Inflammatory macrophage treated with lipopolysaccharide for 4 hours (primary cell): ENCODE results near the gene MAST2.
A peak's percentile ranks its signal among the peaks of the same experiment; 100 is the strongest.
"Not testable (repeated sequence)": the region's sequence is repeated elsewhere in the genome, so short reads cannot be mapped to it uniquely, and the experiment has no call there.

ENCODE experiments used
- DNase-seq: peaks from one replicate; pipeline ENCODE4 v3.0.0-alpha.2; 2020

Gene MAST2

DNA sequence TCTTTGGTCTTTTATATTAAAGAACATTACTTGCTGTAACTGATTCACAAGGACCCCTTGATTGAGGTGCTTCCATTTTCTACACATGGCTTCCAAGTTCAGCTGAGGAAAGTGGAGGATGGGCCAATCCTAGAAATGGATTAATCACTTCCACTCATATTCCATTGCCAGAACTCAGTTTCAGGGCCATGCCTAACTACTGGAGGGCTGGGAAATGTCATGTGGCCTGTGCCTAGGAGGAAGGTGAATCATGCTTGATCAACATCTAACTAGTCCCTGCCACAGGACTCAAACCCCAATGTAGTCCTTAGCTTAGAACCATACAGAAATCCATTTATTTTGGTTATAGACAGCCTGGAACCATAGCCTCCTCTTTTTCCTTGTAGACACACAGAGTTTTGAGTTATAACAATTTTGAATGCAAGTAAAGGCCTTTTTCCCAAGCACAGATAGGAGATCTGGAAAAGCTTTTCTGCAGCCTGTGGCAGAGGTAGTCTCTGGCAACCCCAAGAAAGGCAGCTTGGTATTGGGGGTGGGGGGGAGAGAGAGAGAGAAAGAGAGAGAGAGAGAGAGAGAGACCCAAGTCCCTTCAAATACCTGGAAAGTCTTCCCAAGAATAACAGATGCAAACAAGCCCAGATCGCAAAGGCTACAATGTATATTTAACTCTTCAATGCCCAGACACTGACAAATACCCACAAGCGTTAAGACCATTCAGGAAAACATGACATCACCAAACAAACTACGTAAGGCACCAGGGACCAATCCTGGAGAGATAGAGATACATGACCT is 12.5 kb downstream of the MAST2 start:
- no peak for DNase-seq

DNA sequence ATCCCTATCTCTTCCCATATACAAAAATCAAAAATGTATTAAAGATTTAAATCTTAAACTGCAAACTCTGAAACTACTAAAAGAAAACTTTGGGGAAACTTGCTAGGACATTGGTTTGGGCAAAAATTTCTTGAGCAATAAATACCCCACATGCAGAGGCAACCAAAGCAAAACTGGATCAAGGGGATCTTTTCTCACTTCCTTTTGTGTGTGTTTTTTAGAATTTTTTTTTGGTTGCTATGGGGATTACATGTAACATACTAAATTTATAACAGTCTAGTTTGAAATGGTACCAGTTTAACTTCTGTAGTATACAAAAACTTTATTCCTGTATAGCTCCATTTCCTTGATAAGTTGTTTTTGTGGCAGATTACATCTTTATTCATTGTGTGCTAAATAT is 16.8 kb downstream of the MAST2 start:
- peak; percentile 59 for DNase-seq

DNA sequence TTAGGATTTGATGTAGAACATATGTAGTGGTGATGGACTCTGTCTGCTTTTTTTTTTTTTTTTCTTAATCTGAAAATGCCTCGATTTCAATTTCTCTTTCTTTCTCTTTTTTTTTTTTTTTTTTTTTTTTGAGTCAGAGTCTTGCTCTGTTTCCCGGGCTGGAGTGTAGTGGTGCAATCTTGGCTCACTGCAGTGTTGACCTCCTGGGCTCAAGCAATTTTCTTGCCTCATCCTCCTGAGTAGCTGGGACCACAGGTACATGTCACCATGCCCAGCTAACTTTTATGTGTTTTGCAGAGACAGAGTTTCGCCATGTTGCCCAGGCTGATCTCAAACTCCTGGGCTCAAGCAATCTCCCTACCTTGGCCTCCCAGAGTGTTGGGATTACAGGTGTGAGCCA is 17.4 kb downstream of the MAST2 start:
- DNase-seq, result peak; percentile 60

DNA sequence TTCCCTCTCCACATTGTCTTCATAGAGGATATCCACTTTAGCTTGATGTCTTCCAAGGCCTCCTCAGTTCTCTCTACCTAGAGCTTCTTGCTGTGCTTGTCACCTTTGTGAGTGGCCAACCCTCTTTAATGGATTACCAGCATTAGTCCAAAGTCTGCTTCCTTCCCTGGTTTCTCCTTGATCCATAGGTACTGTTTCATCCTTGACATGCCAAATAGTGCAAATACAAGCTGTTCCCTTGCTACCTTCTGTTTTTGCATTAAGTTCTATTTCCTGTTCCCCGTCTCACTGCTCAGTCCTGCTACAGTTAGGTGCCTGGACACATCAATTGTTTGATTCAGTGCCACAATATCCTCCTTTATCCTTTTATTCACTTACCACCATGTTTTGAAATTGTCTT is 19.2 kb downstream of the MAST2 start:
- DNase-seq, result no peak

DNA sequence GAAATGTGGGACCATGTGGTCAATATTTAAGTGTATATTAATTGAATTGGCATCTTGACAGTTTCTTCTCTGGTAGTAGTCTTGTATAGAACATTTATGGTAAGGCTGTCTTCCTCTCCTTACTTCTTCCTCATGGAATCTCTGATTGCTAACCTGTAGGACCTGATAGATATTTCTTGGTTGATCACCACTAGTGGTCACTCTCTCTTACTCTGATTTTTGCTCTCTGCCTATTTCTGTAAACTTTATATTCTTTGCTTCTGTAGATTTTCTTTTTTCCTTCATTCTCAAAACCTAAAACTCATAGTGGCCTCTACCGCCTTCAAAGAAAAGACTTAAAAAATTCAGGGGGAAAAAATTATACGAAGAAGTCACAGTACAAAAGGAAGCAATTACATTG is 21.2 kb downstream of the MAST2 start:
- DNase-seq, result no peak

DNA sequence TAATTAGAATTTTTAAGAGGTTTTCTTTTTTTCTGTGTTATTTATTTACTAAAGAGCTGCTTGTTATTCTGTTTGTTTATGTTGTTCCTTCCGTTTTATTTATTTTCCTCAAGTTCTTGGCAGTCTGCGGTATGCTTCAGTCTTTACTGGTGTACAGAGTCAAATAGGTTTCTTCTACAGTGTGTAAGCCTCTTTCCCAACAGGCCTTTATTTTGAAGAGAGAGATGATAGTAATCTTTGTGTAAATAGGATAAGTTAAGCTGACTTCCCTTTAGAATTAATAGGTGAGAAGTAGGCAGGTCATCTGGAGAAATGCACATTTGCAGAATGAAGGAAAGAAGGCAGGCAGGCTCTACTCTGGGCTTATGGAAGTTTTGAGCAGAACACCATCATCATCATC is 23.8 kb downstream of the MAST2 start:
- DNase-seq, result no peak

DNA sequence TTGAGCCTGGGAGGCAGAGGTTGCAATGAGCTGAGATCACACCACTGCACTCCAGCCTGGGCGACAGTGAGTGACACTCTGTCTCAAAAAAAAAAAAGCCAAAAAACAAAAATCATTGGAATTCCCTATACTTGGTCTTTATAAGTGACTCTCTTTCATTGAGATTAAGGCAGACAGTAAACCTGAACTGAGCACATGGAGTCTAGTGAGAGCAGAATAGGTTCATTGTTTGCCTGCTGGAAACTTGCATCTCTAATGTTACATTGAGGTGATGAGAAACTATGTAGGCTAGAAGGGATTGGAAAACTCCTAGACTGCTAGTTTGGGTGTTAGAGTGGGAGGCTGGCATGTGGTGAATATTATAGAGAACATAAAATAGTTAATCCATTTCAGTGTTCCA is 25.4 kb downstream of the MAST2 start:
- DNase-seq, result no peak

DNA sequence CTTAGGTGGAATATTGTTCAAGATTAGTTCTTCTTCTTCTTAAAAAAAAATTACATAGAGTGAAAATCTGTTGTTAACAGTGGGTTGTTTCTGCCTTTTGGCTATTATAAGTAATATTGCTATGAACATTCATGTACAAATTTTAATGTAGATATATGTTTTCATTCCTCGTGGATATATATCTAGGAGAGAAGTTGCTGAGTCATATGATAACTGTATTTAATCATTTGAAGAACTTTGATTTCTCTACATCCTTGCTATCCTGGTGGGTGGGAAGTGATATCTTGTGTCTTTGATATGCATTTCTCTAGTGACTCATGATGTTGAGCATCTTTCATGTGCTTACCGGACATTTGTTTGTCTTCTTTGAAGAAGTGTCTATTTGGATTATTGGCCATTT is 29.9 kb downstream of the MAST2 start:
- DNase-seq, result no peak

DNA sequence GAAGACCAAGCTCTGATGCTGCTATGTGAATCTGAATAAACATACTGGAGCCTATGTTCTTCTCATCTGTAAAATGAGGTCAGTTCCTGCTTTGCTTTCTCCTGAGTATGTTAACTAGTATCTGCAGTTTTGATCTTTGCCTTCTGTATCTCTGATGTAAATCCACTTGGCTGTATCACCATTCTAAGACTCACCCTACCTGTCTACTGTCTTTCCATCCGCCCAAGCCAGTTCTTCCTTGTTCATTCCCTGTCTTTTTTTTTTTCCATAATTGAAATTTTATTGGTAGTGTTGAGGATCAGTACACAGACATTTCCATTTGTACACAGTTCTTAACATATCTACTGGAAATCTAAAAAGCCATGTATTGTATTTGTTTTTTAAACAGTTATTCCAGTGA is 31.3 kb downstream of the MAST2 start:
- no peak for DNase-seq

DNA sequence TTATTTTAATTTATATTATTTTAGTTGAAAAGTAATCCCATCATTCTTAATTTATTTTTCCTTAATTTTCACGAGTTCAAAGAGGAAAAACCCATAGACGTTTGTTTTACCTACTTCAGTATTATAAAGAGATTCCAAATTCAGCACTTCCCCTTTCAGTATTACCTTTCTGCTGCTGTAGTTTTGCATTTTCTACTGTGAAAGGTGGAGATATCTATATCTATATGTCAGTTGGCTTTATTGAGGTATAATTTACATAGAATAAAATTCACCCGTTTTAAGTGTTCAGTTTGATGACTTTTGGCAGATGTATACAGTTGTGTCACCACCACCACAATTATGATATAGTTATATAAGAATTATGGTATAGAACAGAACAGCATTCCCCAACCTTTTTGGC is 33.0 kb downstream of the MAST2 start:
- DNase-seq, result no peak

DNA sequence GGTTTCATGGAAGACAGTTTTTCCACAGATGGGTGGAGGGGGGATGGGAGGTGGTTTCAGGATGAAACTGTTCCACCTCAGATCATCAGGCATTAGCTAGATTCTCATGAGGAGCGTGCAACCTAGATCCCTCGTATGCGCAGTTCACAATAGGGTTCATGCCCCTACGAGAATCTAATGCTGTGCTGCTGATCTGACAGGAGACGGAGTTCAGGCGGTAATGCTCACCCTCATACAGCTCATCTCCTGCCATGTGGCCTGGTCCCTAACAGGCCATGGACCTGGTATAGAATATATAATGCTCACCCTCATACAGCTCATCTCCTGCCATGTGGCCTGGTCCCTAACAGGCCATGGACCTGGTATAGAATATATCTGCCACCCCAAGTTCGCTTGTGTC is 33.4 kb downstream of the MAST2 start:
- DNase-seq, result not testable (repeated sequence)

DNA sequence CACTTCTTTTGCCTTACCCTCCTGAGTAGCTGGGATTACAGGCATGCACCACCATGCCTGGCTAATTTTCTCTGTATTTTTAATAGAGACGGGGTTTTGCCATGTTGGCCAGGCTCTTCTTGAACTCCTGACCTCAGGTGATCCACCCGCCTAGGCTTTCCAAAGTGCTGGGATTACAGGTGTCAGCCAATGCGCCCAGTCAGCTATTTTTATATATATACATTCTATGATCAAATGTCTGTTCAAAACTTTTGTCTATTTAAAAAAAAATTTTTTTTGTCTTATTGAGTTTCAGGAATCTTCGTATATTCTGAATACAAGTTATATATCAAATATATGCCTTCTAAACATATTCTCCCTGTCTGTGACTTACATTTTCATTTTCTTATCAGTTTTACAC is 34.9 kb downstream of the MAST2 start:
- not testable (repeated sequence) for DNase-seq

DNA sequence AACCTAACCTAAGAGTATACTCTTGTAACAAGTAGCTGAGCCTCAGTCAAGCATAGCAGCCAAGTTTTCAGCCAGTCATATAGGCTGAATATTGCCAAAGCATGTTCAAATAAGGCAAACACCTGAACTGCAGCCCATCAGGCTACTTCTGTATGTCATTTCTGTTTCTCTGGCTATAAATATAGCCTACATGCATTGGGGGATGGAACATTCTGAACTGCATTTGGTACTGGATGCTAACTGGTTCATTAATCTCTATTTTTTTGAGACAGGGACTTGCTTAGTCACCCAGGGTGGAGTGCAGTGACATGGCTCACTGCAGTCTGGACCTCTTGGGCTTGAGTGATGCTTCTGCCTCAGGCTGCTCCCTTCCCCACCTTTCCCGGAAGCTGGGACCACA is 37.3 kb downstream of the MAST2 start:
- no peak for DNase-seq

DNA sequence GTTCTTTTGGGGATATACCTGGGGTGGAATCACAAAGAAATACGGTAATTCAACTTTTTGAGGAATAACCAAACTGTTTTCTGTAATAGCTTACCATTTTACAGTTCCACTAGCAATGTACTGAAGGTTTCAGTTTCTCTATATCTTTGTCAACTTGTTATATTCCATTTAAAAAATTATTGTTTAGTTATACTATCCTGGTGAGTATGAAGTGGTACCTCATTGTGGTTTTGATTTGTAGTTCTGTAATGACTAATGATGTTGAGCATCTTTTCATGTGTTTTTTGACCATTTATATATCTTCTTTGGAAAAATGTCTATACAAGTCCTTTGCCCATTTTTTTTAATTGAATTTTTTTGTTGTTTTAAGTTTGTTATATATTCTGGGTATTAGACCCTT is 39.4 kb downstream of the MAST2 start:
- DNase-seq, result no peak

DNA sequence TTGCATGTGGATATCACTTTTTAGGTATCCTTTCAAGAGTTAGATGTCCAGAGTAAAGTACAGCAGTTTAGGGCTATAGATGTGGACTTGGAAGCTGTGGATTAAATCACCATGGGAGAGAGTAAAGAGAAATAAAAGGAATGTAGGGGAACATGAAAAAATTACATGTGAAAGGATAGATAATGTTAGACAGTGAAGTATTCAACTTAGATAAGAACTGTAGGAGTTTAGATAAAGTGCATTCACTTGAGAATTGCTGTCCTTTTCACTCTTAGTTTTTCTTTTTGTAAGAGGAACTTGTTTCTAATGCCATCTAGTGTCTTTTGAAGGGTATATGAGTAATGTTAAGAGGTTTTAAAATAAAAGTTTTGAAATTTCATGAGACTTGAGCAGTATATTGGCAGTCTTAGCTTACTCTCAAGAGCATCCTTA is 40.1 kb downstream of the MAST2 start:
- peak; percentile 49 for DNase-seq

DNA sequence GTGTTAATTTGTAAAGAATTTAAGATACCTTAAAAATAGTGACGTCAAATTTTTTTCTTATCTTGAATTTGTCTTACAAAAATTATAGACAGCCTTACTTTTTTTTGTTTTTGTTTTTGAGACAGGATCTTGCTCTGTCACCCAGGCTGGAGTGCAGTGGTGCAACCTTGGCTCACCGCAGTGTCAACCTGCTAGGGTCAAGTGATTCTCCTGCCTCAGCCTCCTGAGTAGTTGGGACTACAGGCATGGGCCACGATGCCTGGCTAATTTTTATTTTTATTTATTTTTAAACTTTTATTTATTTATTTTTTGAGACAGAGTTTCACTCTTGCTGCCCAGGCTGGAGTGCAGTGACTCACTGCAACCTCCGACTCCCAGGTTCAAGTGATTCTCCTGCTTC is 40.6 kb downstream of the MAST2 start:
- not testable (repeated sequence) for DNase-seq

DNA sequence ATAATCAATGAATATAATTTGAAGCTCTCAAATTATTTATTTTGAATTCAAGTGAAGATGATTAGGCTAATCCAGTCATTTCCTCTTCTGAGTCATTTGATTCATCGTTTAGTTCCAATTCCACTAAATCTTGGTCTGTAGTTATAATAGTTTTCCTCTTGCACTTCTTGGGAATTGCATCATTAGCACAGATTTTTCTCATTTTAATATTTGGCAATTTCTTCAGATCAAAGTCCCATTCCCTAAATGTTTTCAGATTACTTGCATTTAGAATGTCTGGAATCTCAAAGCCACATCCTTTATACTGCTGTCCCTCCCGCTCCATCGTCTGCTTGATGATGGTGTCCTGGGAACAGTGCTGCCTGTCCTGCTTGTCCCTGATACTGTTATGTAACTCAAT is 43.5 kb downstream of the MAST2 start:
- DNase-seq, result no peak

DNA sequence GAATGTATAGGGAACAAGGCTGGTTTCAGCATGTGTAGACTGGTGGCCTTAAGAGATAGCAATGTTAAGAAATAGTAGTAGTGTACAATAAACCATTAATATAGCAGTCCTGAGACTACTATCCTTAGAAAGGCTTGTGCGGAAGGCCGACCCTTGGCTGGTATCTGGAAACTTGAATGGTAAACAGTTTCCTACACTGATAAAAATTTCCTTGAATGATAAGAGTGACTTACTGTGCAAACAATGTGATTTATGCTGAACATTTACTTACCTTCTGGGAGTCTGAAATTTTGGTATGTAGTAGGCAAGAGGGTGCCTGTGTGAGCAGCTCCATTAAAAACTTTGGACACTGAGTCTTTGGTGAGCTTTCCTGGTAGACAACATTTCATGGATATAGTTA is 44.7 kb downstream of the MAST2 start:
- no peak for DNase-seq

DNA sequence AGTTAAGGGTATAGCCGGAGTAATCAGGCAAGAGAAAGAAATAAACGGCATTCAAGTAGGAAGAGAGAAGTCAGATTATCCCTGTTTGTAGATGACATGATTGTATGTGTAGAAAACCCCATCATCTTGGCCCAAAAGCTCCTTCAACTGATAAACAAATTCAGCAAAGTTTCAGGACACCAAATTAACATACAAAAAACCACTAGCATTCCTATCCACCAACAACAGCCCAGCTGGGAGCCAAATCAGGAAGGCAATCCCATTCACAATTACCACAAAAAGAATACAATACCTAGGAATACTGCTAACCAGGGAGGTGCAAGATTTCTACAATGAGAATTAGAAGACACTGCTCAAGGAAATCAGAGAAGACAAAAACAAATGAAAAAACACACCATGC is 45.3 kb downstream of the MAST2 start:
- DNase-seq, result no peak

DNA sequence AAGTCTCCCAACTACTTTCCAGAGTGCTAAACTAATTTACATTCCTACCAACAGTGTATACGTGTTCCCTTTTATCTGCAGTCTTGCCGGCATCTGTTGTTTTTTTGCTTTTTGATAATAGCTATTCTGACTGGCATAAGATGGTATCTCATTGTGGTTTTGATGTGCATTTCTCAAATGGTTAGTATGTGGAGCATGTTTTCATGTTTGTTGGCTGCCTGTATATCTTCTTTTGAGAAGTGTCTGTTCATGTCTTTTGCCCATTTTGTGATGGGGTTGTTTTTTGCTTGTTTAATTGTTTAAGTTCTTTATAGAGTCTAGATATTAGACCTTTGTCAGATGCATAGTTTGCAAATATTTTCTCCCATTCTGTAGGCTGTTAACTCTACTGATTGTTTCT is 46.6 kb downstream of the MAST2 start:
- no peak for DNase-seq

DNA sequence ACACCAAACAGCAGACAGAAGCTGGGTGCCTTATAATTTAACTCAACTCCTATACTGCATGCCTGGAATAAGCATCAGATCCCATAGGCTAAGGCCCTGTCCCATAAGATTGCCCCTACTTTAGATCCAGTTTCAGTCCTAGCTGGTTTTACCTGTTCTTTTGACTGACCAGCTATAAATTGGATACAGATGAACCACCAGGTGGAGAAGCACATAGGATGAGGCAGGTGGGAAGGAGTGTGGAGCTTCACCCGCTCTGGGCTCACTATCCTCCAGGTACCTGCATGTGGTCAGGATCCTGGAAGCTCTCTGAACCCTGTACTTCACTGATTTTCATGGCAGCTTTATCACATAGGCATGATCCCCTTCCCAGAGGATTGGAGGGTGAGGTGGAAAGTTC is 51.3 kb downstream of the MAST2 start:
- no peak for DNase-seq

DNA sequence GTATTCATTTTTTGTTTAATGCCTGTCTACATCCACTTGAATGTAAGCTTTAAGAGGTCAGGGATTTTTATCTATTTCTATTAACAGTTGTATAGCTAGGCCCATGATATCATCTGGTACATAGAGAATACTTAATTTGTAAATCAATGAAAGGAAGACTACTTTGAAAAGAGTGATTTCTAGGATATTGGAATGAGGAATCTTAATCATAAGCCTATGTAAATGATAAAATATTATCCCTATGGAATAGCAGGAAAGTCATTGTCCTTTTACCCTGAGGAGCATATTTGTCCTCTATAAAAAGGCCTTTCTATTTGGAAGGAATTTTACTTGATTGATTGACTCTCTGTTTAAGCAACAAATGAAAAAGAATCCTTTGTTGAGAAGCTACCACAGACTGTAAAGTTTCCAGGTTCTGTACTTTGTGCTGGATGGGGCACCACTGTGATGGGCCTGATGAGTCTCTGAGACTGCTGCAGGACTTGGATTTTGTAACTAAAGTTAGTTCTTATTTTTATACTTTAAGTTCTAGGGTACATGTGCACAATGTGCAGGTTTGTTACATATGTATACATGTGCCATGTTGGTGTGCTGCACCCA is 53.8 kb downstream of the MAST2 start:
- no peak for DNase-seq

DNA sequence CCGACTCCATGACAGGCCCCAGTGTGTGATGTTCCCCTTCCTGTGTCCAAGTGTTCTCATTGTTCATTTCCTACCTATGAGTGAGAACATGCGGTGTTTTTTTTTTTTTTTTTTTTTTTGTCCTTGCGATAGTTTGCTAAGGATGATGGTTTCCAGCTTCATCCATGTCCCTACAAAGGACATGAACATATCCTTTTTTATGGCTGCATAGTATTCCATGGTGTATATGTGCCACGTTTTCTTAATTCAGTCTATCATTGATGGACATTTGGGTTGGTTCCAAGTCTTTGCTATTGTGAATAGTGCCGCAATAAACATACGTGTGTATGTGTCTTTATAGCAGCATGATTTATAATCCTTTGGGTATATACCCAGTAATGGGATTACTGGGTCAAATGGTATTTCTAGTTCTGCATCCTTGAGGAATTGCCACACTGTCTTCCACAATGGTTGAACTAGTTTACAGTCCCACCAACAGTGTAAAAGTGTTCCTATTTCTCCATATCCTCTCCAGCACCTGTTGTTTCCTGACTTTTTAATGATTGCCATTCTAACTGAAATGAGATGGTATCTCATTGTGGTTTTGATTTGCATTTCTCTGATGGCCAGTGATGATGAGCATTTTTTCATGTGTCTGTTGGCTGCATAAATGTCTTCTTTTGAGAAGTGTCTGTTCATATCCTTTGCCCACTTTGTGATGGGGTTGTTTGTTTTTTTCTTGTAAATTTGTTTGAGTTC is 54.5 kb downstream of the MAST2 start:
- DNase-seq, result not testable (repeated sequence)

DNA sequence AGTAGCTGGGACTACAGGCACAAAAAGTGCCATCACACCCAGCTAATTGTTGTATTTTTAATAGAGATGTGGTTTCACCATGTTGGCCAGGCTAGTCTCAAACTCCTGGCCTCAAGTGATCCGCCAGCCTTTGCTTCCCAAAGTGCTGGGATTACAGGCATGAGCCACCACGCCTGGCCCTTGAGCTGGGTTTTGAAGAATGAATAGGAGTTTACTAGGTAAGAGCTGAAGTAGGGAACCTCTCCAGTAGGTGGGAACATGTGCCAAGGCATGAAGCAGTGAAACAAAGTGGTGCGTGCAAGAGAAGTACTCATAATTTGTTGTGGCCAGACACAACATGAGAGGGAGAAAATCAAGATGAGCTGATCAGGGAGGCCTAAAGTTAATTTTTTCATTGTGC is 55.8 kb downstream of the MAST2 start:
- DNase-seq, result no peak
